ENCODE results near the gene METTL14. TPM values are rescaled to one million over a fixed set of nuclear protein-coding genes. Genes with fewer than 3 reads are reported as not detected.
A peak's percentile ranks its signal among the peaks of the same experiment; 100 is the strongest.

The METTL14 gene
- polyA plus RNA-seq, 1 donor from 2014 or later: 41.1 TPM

DNA sequence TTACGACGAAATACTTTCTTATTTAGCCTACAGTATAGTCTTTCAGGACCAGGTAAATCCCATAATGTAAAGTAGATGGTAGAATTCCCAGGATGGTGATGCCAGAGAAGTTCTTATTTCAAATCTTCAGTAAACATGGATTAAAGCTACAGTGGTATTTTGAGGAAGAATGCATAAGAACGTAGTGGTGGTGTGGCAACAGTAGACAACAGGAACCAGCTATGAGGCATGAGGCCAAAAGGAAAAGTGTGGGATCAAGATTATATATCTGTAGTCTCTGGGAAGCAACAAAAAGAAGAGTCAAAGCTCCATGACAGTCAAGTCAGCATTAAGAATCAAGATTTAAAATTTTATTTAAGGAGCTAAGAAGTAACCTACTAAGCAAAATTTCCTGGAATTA, 60.2 kb downstream of the METTL14 start:
- H3K9me3 Mint-ChIP-seq: no peaks in the 10 kb centered on the region
- H3K4me1 Mint-ChIP-seq: no peaks in the 10 kb centered on the region
- H3K27ac Mint-ChIP-seq: no peak overlapping the region
- no peak overlapping the region for H3K4me3 Mint-ChIP-seq
- peaks cover 7% of the 10 kb centered on the region for H3K36me3 Mint-ChIP-seq
- H3K27me3 Mint-ChIP-seq: no peaks in the 10 kb centered on the region

GRCh38 chr4:118746251-118746919, 61.2 kb downstream of the METTL14 start:
- Mint-ChIP-seq H3K4me1 (no peaks in the 10 kb centered on the region), H3K4me3 (no peak overlapping the region), H3K36me3 (peaks cover 7% of the 10 kb centered on the region), H3K27me3 (no peaks in the 10 kb centered on the region), H3K9me3 (no peaks in the 10 kb centered on the region), H3K27ac (no peak overlapping the region)

GRCh38 chr4:118749347-118749988, 64.3 kb downstream of the METTL14 start:
- Mint-ChIP-seq H3K27me3 (no peaks in the 10 kb centered on the region), H3K36me3 (peaks cover 10% of the 10 kb centered on the region), H3K4me3 (no peak overlapping the region), H3K9me3 (no peaks in the 10 kb centered on the region), H3K4me1 (no peaks in the 10 kb centered on the region), H3K27ac (no peak overlapping the region)

- Mint-ChIP-seq H3K36me3 (peaks cover 11% of the 10 kb centered on the region), H3K4me1 (no peaks in the 10 kb centered on the region), H3K27me3 (no peaks in the 10 kb centered on the region), H3K4me3 (no peak overlapping the region), H3K9me3 (no peaks in the 10 kb centered on the region), H3K27ac (no peak overlapping the region)
These were observed 66.6 kb downstream of the METTL14 start for GRCh38 chr4:118751629-118752323.

GRCh38 chr4:118752551-118752950, 67.4 kb downstream of the METTL14 start:
- H3K27me3 Mint-ChIP-seq: no peaks in the 10 kb centered on the region
- no peak overlapping the region for H3K4me3 Mint-ChIP-seq
- no peaks in the 10 kb centered on the region for H3K4me1 Mint-ChIP-seq
- peaks cover 10% of the 10 kb centered on the region for H3K36me3 Mint-ChIP-seq
- H3K9me3 Mint-ChIP-seq: no peaks in the 10 kb centered on the region
- H3K27ac Mint-ChIP-seq: no peak overlapping the region

DNA sequence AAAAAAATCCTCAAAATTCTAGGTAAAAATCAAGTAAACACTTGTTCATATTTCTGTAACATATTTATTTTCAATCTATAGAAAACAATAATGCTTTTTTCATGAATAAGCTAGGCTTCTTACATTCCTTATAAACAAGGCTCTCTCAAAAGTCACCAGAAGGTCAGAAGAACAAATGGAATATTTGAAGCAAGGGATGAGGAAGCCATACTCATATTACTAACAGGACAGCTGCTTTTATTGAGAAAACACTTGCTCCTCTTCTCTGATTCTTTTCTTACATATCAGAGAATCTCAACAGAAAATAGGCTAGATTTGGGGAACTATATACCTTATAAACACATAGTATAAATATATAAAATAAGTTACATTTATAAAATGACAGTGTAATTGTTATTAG, 67.9 kb downstream of the METTL14 start:
- Mint-ChIP-seq H3K27me3 (no peaks in the 10 kb centered on the region), H3K9me3 (no peaks in the 10 kb centered on the region), H3K36me3 (peaks cover 9% of the 10 kb centered on the region), H3K27ac (no peak overlapping the region), H3K4me3 (no peak overlapping the region), H3K4me1 (no peaks in the 10 kb centered on the region)

- H3K4me1 Mint-ChIP-seq: no peaks in the 10 kb centered on the region
- H3K4me3 Mint-ChIP-seq: no peak overlapping the region
- no peaks in the 10 kb centered on the region for H3K9me3 Mint-ChIP-seq
- H3K36me3 Mint-ChIP-seq: peaks cover 9% of the 10 kb centered on the region
- H3K27ac Mint-ChIP-seq: no peak overlapping the region
- no peaks in the 10 kb centered on the region for H3K27me3 Mint-ChIP-seq
These were observed 68.5 kb downstream of the METTL14 start for GRCh38 chr4:118753685-118754084.

- no peaks in the 10 kb centered on the region for H3K27me3 Mint-ChIP-seq
- H3K27ac Mint-ChIP-seq: no peak overlapping the region
- H3K36me3 Mint-ChIP-seq: peaks cover 9% of the 10 kb centered on the region
- H3K4me1 Mint-ChIP-seq: peaks cover 7 to 9% (median 8%) of the 10 kb centered on the region in 3 donors
- no peak overlapping the region for H3K4me3 Mint-ChIP-seq
- H3K9me3 Mint-ChIP-seq: no peaks in the 10 kb centered on the region
These were observed 69.7 kb downstream of the METTL14 start for GRCh38 chr4:118754890-118755289.

DNA sequence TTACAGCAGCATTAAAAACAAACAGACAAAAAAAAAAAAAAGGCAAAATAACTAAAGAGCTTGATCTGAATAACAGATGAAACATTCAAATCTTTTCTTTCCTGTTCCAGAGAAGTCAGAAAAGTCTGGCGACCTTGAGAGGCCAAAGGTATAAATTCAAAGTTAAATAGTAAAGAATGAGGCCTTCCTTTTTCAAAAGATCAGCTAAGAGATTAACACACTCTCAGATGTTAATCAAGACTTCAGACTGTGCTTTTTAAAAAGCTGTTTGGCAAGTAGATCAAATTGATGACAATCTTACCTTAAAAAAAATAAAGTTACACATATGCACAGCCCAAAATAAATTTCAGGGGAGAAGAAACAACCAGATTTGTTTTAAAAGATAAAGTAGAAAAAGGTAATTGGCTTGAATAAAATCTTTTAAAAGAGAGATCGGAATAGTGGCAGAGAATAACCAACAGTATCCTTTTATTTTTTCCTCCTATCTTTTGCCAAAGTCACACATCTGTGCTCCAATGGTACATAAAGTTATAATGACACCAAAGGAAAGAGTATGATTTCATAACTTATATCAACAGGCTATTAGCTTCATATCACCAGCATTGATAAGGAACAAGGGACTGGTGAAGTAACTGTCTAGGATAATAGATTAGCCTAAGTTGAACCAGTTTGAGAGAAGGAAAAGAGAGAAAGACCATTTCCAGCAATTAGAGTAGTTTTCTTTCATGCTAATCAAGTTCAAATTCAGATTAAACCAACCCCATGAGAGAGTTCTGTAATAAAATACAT, 70.4 kb downstream of the METTL14 start:
- Mint-ChIP-seq H3K36me3 (peaks cover 9% of the 10 kb centered on the region), H3K27ac (no peak overlapping the region), H3K4me1 (peaks cover 14 to 16% (median 15%) of the 10 kb centered on the region in 3 donors), H3K9me3 (no peaks in the 10 kb centered on the region), H3K4me3 (no peak overlapping the region), H3K27me3 (no peaks in the 10 kb centered on the region)

DNA sequence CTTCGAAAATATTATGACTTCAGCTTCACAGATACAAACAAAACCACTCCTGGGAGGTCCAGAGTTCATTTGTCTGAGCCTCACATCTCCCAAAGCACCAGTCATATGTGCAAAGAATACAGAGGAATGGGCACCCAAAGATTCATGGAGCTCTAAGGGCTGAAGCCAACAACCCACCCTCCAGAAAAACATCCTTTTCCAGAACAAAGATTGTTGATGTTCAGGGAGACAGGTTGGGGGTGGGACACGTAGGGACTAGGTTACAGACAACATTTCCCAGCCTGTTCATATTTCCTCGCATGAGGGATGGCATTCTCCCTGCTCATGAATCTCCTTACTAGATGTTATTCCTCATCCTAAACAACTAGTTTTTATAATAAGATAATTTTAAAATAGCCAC, 71.2 kb downstream of the METTL14 start:
- H3K27ac Mint-ChIP-seq: no peak overlapping the region
- peaks cover 8% of the 10 kb centered on the region for H3K36me3 Mint-ChIP-seq
- H3K9me3 Mint-ChIP-seq: no peaks in the 10 kb centered on the region
- H3K27me3 Mint-ChIP-seq: no peaks in the 10 kb centered on the region
- H3K4me1 Mint-ChIP-seq: peaks cover 16 to 21% (median 17%) of the 10 kb centered on the region in 3 donors
- H3K4me3 Mint-ChIP-seq: no peak overlapping the region

DNA sequence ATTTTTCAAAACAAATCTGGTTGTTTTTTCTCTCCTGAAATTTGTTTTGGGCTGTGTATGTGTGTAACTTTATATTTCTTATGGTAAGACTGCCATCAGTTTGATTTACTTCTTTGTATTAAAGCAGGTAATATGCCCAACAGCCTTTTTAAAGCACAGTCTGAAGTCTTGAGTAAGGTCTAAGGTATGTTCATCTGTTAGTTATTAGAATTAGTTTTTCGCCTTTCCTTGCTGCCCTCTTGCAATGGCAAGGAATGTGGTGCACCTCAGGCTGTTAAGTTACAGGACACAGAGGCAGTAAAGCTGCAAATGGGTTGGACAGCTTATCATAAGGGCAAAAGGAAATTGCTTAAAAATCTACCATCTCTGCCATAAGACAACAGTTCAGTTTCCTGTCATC, 71.8 kb downstream of the METTL14 start:
- Mint-ChIP-seq H3K36me3 (peaks cover 5% of the 10 kb centered on the region), H3K27me3 (no peaks in the 10 kb centered on the region)

DNA sequence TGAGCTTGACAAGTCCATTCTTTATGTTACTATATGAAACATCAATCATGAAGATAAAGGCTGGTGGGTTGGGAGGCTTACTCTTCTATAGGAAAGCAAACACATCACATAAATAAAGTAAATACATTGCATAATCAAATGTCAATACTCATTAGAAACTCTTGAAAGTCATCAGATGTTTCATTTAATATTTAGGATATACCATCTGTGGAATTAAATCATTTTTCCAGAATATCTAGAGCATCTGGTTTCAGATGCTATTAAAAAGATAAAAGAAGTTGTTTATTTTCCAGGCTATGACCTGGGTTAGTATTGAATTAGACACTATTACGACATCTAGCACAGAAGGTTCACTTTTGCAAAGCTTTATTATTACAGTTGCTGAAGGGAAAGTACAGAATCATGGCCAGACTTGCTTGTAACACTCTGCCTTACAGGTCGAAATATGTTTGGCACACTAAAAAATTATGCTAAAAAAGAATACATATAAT, 72.6 kb downstream of the METTL14 start:
- Mint-ChIP-seq H3K36me3 (peaks cover 3% of the 10 kb centered on the region), H3K27me3 (no peaks in the 10 kb centered on the region), H3K4me1 (peaks cover 16 to 24% (median 17%) of the 10 kb centered on the region in 3 donors), H3K9me3 (no peaks in the 10 kb centered on the region), H3K27ac (no peak overlapping the region), H3K4me3 (no peak overlapping the region)

More for the DNA sequence above, 71.8 kb downstream of the METTL14 start:
- H3K9me3 Mint-ChIP-seq: no peaks in the 10 kb centered on the region
- no peak overlapping the region for H3K4me3 Mint-ChIP-seq
- H3K4me1 Mint-ChIP-seq: peaks cover 16 to 24% (median 17%) of the 10 kb centered on the region in 3 donors
- no peak overlapping the region for H3K27ac Mint-ChIP-seq

GRCh38 chr4:118758293-118758692, 73.1 kb downstream of the METTL14 start:
- Mint-ChIP-seq H3K27me3 (no peaks in the 10 kb centered on the region), H3K4me1 (peaks cover 16 to 24% (median 17%) of the 10 kb centered on the region in 3 donors), H3K27ac (no peak overlapping the region), H3K4me3 (no peak overlapping the region), H3K36me3 (peaks cover 3% of the 10 kb centered on the region), H3K9me3 (no peaks in the 10 kb centered on the region)

DNA sequence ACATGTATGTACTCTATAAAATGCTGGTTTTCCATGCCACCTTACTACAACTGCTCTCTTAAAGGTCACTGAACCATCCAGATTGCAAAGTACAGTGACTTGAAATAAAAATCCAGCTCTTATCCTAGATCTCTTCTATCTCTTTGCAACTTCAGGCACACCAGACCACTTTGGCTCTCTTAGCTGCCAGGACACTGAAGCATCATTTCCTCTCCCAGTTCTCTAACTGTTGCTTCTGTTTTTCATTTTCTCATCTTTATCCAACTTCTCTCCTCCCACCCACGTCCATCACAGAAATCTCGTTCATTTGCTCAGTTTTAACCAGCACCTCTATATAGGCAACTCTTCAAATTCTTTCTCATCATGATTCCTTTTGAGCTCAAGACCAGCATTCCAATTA, 74.3 kb downstream of the METTL14 start:
- Mint-ChIP-seq H3K36me3 (peaks cover 3% of the 10 kb centered on the region), H3K9me3 (no peaks in the 10 kb centered on the region), H3K4me1 (peaks cover 16 to 24% (median 17%) of the 10 kb centered on the region in 3 donors), H3K4me3 (peak overlapping the region in 1 of 4 donors; percentile 76), H3K27me3 (no peaks in the 10 kb centered on the region), H3K27ac (peak overlapping the region in 1 of 3 donors; percentile 25)

GRCh38 chr4:118760092-118760491, 74.9 kb downstream of the METTL14 start:
- Mint-ChIP-seq H3K27me3 (no peaks in the 10 kb centered on the region), H3K4me3 (peak overlapping the region in 3 of 4 donors; percentile 38 to 61 (median 59)), H3K27ac (peak overlapping the region; percentile 13 to 64 (median 31)), H3K4me1 (peaks cover 16 to 24% (median 17%) of the 10 kb centered on the region in 3 donors), H3K36me3 (peaks cover 3% of the 10 kb centered on the region), H3K9me3 (no peaks in the 10 kb centered on the region)

Measured in IgD-negative memory B cell (primary cell).